CD4-positive, alpha-beta T cell treated with Interleukin-15 for 4 hours (primary cell): ENCODE data around the gene CANT1.
"Not testable (repeated sequence)": the region's sequence is repeated elsewhere in the genome, so short reads cannot be mapped to it uniquely, and the experiment has no call there.

Experiments
- DNase-seq: peaks from one replicate; pipeline ENCODE4 v3.0.0-alpha.2; 2020; ENCODE audit warnings: low spot score

The CANT1 gene

GRCh38 chr17:78959803-78960202 is 49.8 kb downstream of the CANT1 start:
- no peak for DNase-seq

- DNase-seq = no peak
Observed at GRCh38 chr17:78958641-78959127, 50.9 kb downstream of the CANT1 start.

GRCh38 chr17:78957128-78957527 is 52.4 kb downstream of the CANT1 start:
- no peak for DNase-seq

GRCh38 chr17:78956254-78956653 is 53.3 kb downstream of the CANT1 start:
- DNase-seq = no peak

- DNase-seq = no peak
Observed at GRCh38 chr17:78954684-78955083, 54.9 kb downstream of the CANT1 start.

- DNase-seq = no peak
Observed at GRCh38 chr17:78953356-78954350, 55.9 kb downstream of the CANT1 start.

GRCh38 chr17:78952706-78953105 is 56.9 kb downstream of the CANT1 start:
- no peak for DNase-seq

- no peak for DNase-seq
Observed at GRCh38 chr17:78951967-78952551, 57.5 kb downstream of the CANT1 start.

GRCh38 chr17:78950870-78951269 is 58.7 kb downstream of the CANT1 start:
- DNase-seq = no peak

GRCh38 chr17:78947235-78948149 is 62.1 kb downstream of the CANT1 start:
- no peak for DNase-seq

GRCh38 chr17:78946631-78947030 is 62.9 kb downstream of the CANT1 start:
- no peak for DNase-seq

GRCh38 chr17:78946131-78946530 is 63.4 kb downstream of the CANT1 start:
- no peak for DNase-seq

- not testable (repeated sequence) for DNase-seq
Observed at GRCh38 chr17:78945455-78945854, 64.1 kb downstream of the CANT1 start.

- DNase-seq = no peak
Observed at GRCh38 chr17:78944956-78945355, 64.6 kb downstream of the CANT1 start.

GRCh38 chr17:78944026-78944425 is 65.5 kb downstream of the CANT1 start:
- DNase-seq = no peak
